Hepatic stellate cell (primary cell): ENCODE measurements around the gene RPL32.
"Not testable (repeated sequence)": the region's sequence is repeated elsewhere in the genome, so short reads cannot be mapped to it uniquely, and the experiment has no call there.

Experiments
- DNase-seq: peaks from one replicate; pipeline ENCODE4 v3.0.0; 2011; ENCODE audit warnings: low spot score

RPL32 gene

GRCh38 chr3:12868039-12869034 is 27.0 kb upstream of the RPL32 start:
- peak; percentile 89 for DNase-seq

GRCh38 chr3:12866836-12867235 is 25.5 kb upstream of the RPL32 start:
- no peak for DNase-seq

GRCh38 chr3:12865271-12865670 is 23.9 kb upstream of the RPL32 start:
- no peak for DNase-seq

- no peak for DNase-seq
These were observed 21.0 kb upstream of the RPL32 start for GRCh38 chr3:12862387-12862786.

GRCh38 chr3:12861611-12862010 is 20.2 kb upstream of the RPL32 start:
- no peak for DNase-seq

GRCh38 chr3:12859840-12860239 is 18.5 kb upstream of the RPL32 start:
- no peak for DNase-seq

GRCh38 chr3:12856626-12857025 is 15.3 kb upstream of the RPL32 start:
- no peak for DNase-seq

- no peak for DNase-seq
These were observed 13.2 kb upstream of the RPL32 start for GRCh38 chr3:12854565-12854964.

- DNase-seq, result not testable (repeated sequence)
These were observed 12.5 kb upstream of the RPL32 start for GRCh38 chr3:12853847-12854246.

- DNase-seq, result no peak
These were observed 10.8 kb upstream of the RPL32 start for GRCh38 chr3:12852201-12852600.

GRCh38 chr3:12845811-12846210 is 4.4 kb upstream of the RPL32 start:
- DNase-seq, result no peak

GRCh38 chr3:12842469-12842868 is 1.1 kb upstream of the RPL32 start:
- DNase-seq, result no peak

GRCh38 chr3:12841970-12842328 is 584 bp upstream of the RPL32 start:
- DNase-seq, result no peak

GRCh38 chr3:12840591-12841148 is 695 bp downstream of the RPL32 start:
- DNase-seq, result peak; percentile 17

GRCh38 chr3:12840148-12840547 is 1.2 kb downstream of the RPL32 start:
- not testable (repeated sequence) for DNase-seq

- DNase-seq, result no peak
These were observed 2.0 kb downstream of the RPL32 start for GRCh38 chr3:12839156-12839946.

GRCh38 chr3:12838179-12838965 is 3.0 kb downstream of the RPL32 start:
- no peak for DNase-seq

- DNase-seq, result no peak
These were observed 3.9 kb downstream of the RPL32 start for GRCh38 chr3:12837295-12837986.

GRCh38 chr3:12835052-12835665 is 6.2 kb downstream of the RPL32 start:
- no peak for DNase-seq

GRCh38 chr3:12833222-12834161 is 7.9 kb downstream of the RPL32 start:
- no peak for DNase-seq
